GM23248 (cell line): ENCODE results near the gene USP31. TPM values are rescaled to one million over a fixed set of nuclear protein-coding genes. Genes with fewer than 3 reads are reported as not detected.

Source experiments
- DNase-seq: peaks from one replicate; pipeline ENCODE4 v3.0.0-alpha.2; 2015
- H2AFZ ChIP-seq: fragments of 200-600 bp; sonication (generic); 2 replicates; pipeline ENCODE4 v1.6.1; 2016; ENCODE audit warnings: antibody characterized with exemption
- H3F3A ChIP-seq: fragments of 200-600 bp; sonication (generic); 2 replicates; pipeline ENCODE4 v1.6.1; 2016; ENCODE audit warnings: mild to moderate bottlenecking, antibody characterized with exemption, mixed run types; ENCODE audit not compliant: insufficient read depth
- H3K27ac ChIP-seq: fragments of 200-600 bp; sonication (generic); 2 replicates; pipeline ENCODE4 v1.5.1; 2016; ENCODE audit warnings: mild to moderate bottlenecking
- H3K27me3 ChIP-seq: fragments of 200-600 bp; sonication (generic); replicated peaks from 2 replicates; pipeline ENCODE4 v1.6.1; 2016; ENCODE audit warnings: mild to moderate bottlenecking; ENCODE audit not compliant: insufficient read depth
- H3K36me3 ChIP-seq: fragments of 200-600 bp; sonication (generic); 2 replicates; pipeline ENCODE4 v1.6.1; 2016; ENCODE audit warnings: low read depth, mild to moderate bottlenecking
- H3K4me1 ChIP-seq: fragments of 200-600 bp; sonication (generic); 2 replicates; pipeline ENCODE4 v1.6.1; 2016; ENCODE audit warnings: mild to moderate bottlenecking; ENCODE audit not compliant: insufficient read depth
- H3K4me2 ChIP-seq: fragments of 200-600 bp; sonication (generic); one replicate; pipeline ENCODE4 v1.6.1; 2016; ENCODE audit warnings: mild to moderate bottlenecking; ENCODE audit not compliant: unreplicated experiment
- H3K4me3 ChIP-seq: fragments of 200-600 bp; sonication (generic); 2 replicates; pipeline ENCODE4 v1.5.1; 2016; ENCODE audit warnings: mild to moderate bottlenecking
- H3K79me2 ChIP-seq: fragments of 200-600 bp; sonication (generic); 2 replicates; pipeline ENCODE4 v1.6.1; 2016; ENCODE audit warnings: mild to moderate bottlenecking; ENCODE audit not compliant: insufficient read depth
- H3K9ac ChIP-seq: fragments of 200-600 bp; sonication (generic); 2 replicates; pipeline ENCODE4 v1.6.1; 2016; ENCODE audit warnings: mild to moderate bottlenecking
- H3K9me2 ChIP-seq: fragments of 200-600 bp; sonication (generic); 2 replicates; pipeline ENCODE4 v1.6.1; 2016; ENCODE audit warnings: mixed run types, mild to moderate bottlenecking, moderate library complexity; ENCODE audit not compliant: insufficient read depth
- H3K9me3 ChIP-seq: fragments of 200-600 bp; sonication (generic); one replicate; pipeline ENCODE4 v1.6.1; 2017; ENCODE audit warnings: low read depth
- H4K20me1 ChIP-seq: fragments of 200-600 bp; sonication (generic); 2 replicates; pipeline ENCODE4 v1.6.0; 2016; ENCODE audit not compliant: insufficient read depth
- EZH2 ChIP-seq: fragments of 200-600 bp; sonication (generic); IDR thresholded peaks from 2 replicates; pipeline ENCODE4 v1.6.1; 2018; ENCODE audit warnings: antibody characterized with exemption, mild to moderate bottlenecking; ENCODE audit not compliant: insufficient read depth, poor library complexity, severe bottlenecking
- EZH2phosphoT487 ChIP-seq: fragments of 200-600 bp; sonication (generic); IDR thresholded peaks from 2 replicates; pipeline ENCODE4 v1.6.1; 2018; ENCODE audit warnings: antibody characterized with exemption, moderate library complexity, mild to moderate bottlenecking, low read depth; ENCODE audit not compliant: insufficient read depth
- WGBS, 2 experiments: methylation state at CpG; one replicate each; pipeline ENCODE4 v1.1.6; 2015 to 2017; ENCODE audit warnings: low lambda C conversion rate in 2 of 2, low coverage in 1 of 2; ENCODE audit errors: missing lambda C conversion rate in 2 of 2; 5-methylcytosine and 5-hydroxymethylcytosine counted together
- in situ Hi-C: fragments of 300-500 bp; cut with MboI; formaldehyde crosslinking; loops from 2 replicates; pipeline ENCODE4 v1.15.0; 2020
- polyA plus RNA-seq: library from polyadenylated mRNA; unstranded; fragments of >200 nt; fragmentation: Nextera tagmentation; extraction: Ambion mirVana; gene quantifications from 2 replicates; pipeline ENCODE4 v1.2.1, GENCODE V29; 2016
- total RNA-seq: library from RNA; depleted of rRNA; stranded (reverse); fragments of >200 nt; shearing (Covaris generic); gene quantifications from 2 replicates; pipeline ENCODE4 v1.2.3, GENCODE V29; 2014

Gene USP31
- total and polyA plus RNA-seq, 2 experiments from 2014 or later, result 0.88 to 6.6 TPM

- Histone ChIP-seq H3K4me3 (no peak overlapping the region), H3K27me3 (peaks cover 47% of the 10 kb centered on the region), H3K79me2 (no peaks in the 10 kb centered on the region), H3K27ac (no peak overlapping the region), H3F3A (no peaks in the 10 kb centered on the region), H2AFZ (no peak overlapping the region), H3K36me3 (no peaks in the 10 kb centered on the region), H3K9ac (no peak overlapping the region), H3K9me3 (no peaks in the 10 kb centered on the region), H3K4me1 (no peaks in the 10 kb centered on the region), H3K9me2 (no peaks in the 10 kb centered on the region), H3K4me2 (no peak overlapping the region), H4K20me1 (no peaks in the 10 kb centered on the region)
- no peak for TF ChIP-seq EZH2
- no peak for TF ChIP-seq EZH2phosphoT487
- in situ Hi-C loops, result loop anchor here (10.0 kb wide), 1 partner anchor 253 kb away; no protein-coding TSS in a partner anchor
- WGBS, 2 experiments, result 94% methylated on average over 4 of the region's 4 CpGs; no CpG with 5 or more reads in 1 of the 2 experiments
- DNase-seq, result no peak
These were observed 32.3 kb upstream of the USP31 start for GRCh38 chr16:23181506-23181905.

GRCh38 chr16:23175651-23176050 is 26.4 kb upstream of the USP31 start:
- H3K27ac ChIP-seq, result no peak overlapping the region
- no peak overlapping the region for H3K4me3 ChIP-seq
- no peaks in the 10 kb centered on the region for H3K79me2 ChIP-seq
- no peaks in the 10 kb centered on the region for H3K4me1 ChIP-seq
- no peaks in the 10 kb centered on the region; the same call in 1 of the 2 replicates for H3K27me3 ChIP-seq
- no peak overlapping the region for H2AFZ ChIP-seq
- no peak for DNase-seq
- H3K36me3 ChIP-seq, result no peaks in the 10 kb centered on the region
- no peaks in the 10 kb centered on the region for H3F3A ChIP-seq
- H3K9me2 ChIP-seq, result no peaks in the 10 kb centered on the region
- no peaks in the 10 kb centered on the region for H4K20me1 ChIP-seq
- no peak overlapping the region for H3K4me2 ChIP-seq
- no peak for TF ChIP-seq EZH2
- no peak for TF ChIP-seq EZH2phosphoT487
- H3K9me3 ChIP-seq, result no peaks in the 10 kb centered on the region
- in situ Hi-C loops, result no loop called here
- H3K9ac ChIP-seq, result no peak overlapping the region

GRCh38 chr16:23174622-23175021 is 25.4 kb upstream of the USP31 start:
- H3K9ac ChIP-seq, result no peak overlapping the region
- H3K9me2 ChIP-seq, result no peaks in the 10 kb centered on the region
- H2AFZ ChIP-seq, result no peak overlapping the region
- DNase-seq, result peak; percentile 44
- no peak overlapping the region for H3K27ac ChIP-seq
- 47 to 53% methylated on average over 2 of the region's 2 CpGs for WGBS, 2 experiments
- no peak overlapping the region for H3K4me2 ChIP-seq
- no peaks in the 10 kb centered on the region for H3K4me1 ChIP-seq
- H3K79me2 ChIP-seq, result no peaks in the 10 kb centered on the region
- no peak overlapping the region for H3K4me3 ChIP-seq
- TF ChIP-seq EZH2 (no peak), EZH2phosphoT487 (no peak)
- in situ Hi-C loops, result no loop called here
- no peaks in the 10 kb centered on the region for H3F3A ChIP-seq
- H4K20me1 ChIP-seq, result no peaks in the 10 kb centered on the region
- no peaks in the 10 kb centered on the region for H3K9me3 ChIP-seq
- H3K27me3 ChIP-seq, result no peaks in the 10 kb centered on the region; the same call in 1 of the 2 replicates
- H3K36me3 ChIP-seq, result no peaks in the 10 kb centered on the region

DNA sequence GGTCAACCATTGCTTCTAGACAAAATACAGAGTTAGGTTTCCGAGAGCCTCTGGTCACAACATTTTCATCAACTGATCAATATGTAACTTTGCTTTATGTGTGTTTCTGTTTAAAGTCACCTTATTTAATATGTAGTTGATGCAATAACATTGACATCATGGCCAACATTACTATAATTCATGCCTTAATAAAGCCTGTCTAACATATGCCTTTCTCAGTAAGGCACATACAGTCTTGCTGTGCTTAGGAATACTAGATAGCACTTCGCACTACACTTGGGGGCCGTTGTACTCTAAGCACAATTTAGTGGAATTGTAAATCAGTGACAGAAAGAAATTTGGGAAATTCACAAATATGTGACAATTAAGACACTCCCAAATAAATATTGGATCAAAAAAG is 23.7 kb upstream of the USP31 start:
- H3K36me3 ChIP-seq, result no peaks in the 10 kb centered on the region
- no peaks in the 10 kb centered on the region for H3K79me2 ChIP-seq
- no peak for DNase-seq
- no peak overlapping the region for H3K4me3 ChIP-seq
- in situ Hi-C loops, result no loop called here
- no peak overlapping the region for H3K9ac ChIP-seq
- no peaks in the 10 kb centered on the region for H4K20me1 ChIP-seq
- no peak overlapping the region for H3K27ac ChIP-seq
- H3K27me3 ChIP-seq, result no peaks in the 10 kb centered on the region
- no peaks in the 10 kb centered on the region for H3K4me1 ChIP-seq
- H3K9me3 ChIP-seq, result no peaks in the 10 kb centered on the region
- no peak for TF ChIP-seq EZH2phosphoT487
- no peak for TF ChIP-seq EZH2
- no peaks in the 10 kb centered on the region for H3F3A ChIP-seq
- H3K4me2 ChIP-seq, result no peak overlapping the region
- 48 to 61% methylated on average over 3 of the region's 3 CpGs for WGBS, 2 experiments
- no peak overlapping the region for H2AFZ ChIP-seq
- no peaks in the 10 kb centered on the region for H3K9me2 ChIP-seq

DNA sequence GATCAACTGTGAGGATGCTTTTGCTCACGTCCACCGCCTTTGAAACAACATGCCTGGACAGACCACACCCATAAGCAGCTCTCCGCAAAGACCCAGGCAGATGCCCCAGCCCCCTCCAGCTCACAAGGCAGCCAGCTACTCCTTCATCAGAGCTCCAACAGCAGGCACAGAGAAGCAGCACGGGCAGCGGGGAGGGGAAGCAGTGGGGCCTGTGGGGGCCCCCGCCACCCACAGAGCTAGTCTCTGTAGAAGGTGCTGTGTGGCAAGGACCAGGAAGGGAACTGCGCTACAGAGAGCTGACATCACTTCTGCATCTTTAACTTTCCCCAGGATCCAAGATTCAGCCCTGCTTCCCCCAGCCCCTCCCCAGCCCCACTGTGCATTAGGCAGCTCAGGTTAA is 23.3 kb upstream of the USP31 start:
- in situ Hi-C loops, result no loop called here
- no peaks in the 10 kb centered on the region for H3K36me3 ChIP-seq
- DNase-seq, result no peak
- no peaks in the 10 kb centered on the region for H3K27me3 ChIP-seq
- TF ChIP-seq EZH2 (no peak), EZH2phosphoT487 (no peak)
- no peaks in the 10 kb centered on the region for H3K9me2 ChIP-seq
- no peak overlapping the region for H3K4me3 ChIP-seq
- no peak overlapping the region for H3K27ac ChIP-seq
- H4K20me1 ChIP-seq, result no peaks in the 10 kb centered on the region
- 53 to 54% methylated on average over 4 to 7 of the region's 7 CpGs for WGBS, 2 experiments
- H3F3A ChIP-seq, result no peaks in the 10 kb centered on the region
- H3K4me1 ChIP-seq, result no peaks in the 10 kb centered on the region
- H3K79me2 ChIP-seq, result no peaks in the 10 kb centered on the region
- H2AFZ ChIP-seq, result no peak overlapping the region
- no peak overlapping the region for H3K9ac ChIP-seq
- H3K4me2 ChIP-seq, result no peak overlapping the region
- H3K9me3 ChIP-seq, result no peaks in the 10 kb centered on the region
